GM12892 (cell line): Measurements from ENCODE around the gene RALB.
"Not testable (repeated sequence)": the region's sequence is repeated elsewhere in the genome, so short reads cannot be mapped to it uniquely, and the experiment has no call there.

Experiments used
- DNase-seq: peaks from one replicate; pipeline ENCODE4 v3.0.0; 2011; ENCODE audit not compliant: insufficient read length
- FAIRE-seq: peaks from 2 replicates; lab custom pipeline; 2011; peaks lifted over from hg19 to GRCh38; lab: Jason Lieb, UNC
- POLR2A ChIP-seq: IDR thresholded peaks from 2 replicates; pipeline ENCODE4 v1.6.1; 2011; ENCODE audit warnings: low read depth, low read length, control low read depth
- POLR2AphosphoS5 ChIP-seq: IDR thresholded peaks from 2 replicates; pipeline ENCODE4 v1.6.1; 2011; ENCODE audit warnings: low read depth, low read length, control low read depth
- TAF1 ChIP-seq: IDR thresholded peaks from 2 replicates; pipeline ENCODE4 v1.6.1; 2011; ENCODE audit warnings: low read depth, mild to moderate bottlenecking, control low read depth, low read length, borderline replicate concordance

RALB gene

DNA sequence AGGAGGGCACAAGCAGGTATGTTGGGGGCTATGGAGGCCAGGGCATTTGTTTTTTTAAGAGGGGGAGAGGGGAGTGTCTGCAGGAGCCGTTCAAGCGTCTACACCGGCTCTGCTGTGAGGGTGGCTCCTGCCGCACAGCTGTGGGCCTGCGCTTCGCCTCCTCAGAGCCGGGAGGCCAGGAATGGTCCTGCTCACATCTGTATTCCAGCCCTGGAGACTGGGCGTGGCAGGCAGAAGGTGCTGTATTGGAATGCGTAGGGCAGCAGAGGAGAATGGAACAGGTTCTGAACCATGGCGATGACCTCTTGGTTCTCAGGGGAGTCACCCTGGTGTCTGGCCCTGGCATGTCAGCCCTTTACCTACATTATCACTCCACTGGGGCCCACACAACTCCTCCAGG lies 66.5 kb downstream of the RALB start:
- FAIRE-seq (no peak), DNase-seq (no peak)
- no peak for TF ChIP-seq POLR2AphosphoS5
- no peak for TF ChIP-seq TAF1
- TF ChIP-seq POLR2A, result no peak

DNA sequence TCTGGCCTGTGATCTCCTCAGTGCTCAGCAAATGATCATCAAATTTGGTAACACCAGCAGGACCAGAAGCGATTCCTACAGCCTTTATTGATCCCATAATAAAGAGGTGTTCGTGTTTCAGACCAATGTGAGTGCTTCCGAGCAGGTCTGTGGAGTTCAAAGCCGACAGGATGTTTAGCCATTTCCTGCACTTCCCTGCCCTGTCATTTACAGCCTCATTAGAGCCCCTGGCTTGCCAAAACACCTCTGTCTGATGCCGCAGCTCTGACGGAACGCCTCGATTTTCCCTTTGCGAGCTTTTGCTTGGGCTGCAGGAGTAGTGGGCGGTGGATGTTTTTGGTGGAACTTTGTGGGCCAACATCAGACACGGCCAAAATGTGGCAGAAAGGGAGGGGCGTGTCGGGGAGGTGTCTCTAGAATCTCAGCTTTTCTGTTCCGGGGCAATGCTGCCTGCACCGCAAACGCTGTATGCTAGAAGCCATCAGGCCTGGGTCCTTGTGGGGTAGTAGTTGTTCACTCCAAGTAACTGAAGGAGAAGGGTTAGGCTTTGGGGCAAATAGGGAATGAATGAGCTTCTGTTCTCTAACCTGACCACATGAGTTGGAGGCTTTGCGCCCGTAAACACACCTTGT lies 67.2 kb downstream of the RALB start:
- FAIRE-seq (no peak), DNase-seq (no peak)
- TF ChIP-seq POLR2AphosphoS5 (no peak), TAF1 (no peak), POLR2A (no peak)

DNA sequence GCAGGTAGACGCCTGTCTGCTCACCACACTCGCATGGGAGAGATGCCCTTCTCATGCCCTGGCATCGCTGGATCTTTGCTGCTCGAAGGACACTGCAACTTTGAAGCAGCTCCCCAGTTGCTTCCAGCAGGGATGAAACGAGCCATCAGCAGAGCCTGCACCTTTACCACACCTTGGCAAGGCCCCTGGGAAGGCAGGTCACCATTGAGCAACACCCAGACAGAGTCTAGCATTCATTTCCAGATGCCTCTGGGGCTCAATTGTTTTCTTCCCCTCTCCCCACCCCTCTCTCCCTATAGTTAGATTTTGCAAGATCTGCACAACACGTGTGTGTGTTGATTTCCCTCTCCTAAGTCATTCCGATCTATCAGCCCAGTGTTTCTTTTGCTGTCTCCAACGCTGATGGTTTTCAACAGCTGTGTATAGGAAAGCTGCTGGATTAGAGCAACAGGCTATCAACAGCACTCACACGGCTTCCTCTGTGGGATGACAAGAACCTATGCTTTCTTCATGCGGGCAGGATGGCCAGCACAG lies 67.7 kb downstream of the RALB start:
- no peak for FAIRE-seq
- no peak for DNase-seq
- TF ChIP-seq POLR2A (no peak), POLR2AphosphoS5 (no peak), TAF1 (no peak)

DNA sequence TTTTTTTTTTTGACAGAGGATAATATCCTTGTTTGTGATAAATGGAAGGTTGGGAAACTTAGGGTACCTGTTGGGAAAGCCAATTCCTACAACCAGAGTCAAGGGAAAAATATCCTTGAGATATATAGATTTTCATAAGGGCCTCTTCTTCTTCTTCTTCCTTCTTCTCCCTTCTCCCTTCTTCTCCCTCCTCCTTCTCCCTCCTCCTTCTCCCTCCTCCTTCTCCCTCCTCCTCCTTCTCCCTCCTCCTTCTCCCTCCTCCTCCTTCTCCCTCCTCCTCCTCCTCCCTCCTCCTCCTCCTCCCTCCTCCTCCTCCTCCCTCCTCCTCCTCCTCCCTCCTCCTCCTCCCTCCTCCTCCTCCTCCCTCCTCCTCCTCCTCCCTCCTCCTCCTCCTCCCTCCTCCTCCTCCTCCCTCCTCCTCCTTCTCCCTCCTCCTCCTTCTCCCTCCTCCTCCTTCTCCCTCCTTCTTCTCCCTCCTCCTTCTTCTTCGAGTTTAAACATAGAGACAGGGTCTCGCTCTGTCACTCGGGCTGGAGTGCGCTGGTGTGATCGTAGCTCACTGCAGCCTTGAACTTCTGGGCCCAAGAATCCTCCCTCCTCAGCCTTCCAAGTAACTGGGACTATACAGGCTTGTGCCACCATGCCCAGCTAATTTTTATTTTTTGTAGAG lies 68.4 kb downstream of the RALB start:
- DNase-seq, FAIRE-seq: not testable (repeated sequence)

DNA sequence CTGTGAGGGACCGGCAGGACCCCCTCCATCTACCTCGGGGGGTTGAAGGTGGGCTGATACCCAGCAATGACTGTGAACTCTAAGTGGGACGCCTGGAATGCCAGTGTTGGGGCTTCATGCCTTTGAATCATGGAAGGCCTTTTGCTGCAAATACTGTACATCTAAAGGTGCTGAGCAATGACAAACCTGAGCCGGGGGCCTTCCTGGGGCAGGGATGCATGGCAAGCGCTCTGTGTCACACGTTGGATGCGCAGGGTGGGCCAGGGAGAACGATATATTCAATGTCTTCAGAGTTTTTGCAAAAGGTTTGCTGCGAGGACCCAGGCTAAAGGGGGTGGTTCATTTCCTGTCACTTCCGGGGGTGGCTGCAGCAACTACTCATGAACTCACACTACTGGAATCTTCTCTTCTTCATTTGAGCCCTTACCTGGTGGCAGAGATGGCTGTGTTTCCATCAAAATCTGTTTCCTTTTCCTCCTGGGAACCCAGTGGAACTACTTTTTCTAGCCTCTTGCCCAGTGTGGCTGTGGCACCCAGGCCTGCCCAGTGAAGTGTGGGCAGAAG lies 69.2 kb downstream of the RALB start:
- no peak for DNase-seq
- no peak for FAIRE-seq
- no peak for TF ChIP-seq POLR2AphosphoS5
- TF ChIP-seq TAF1, result no peak
- TF ChIP-seq POLR2A, result no peak

DNA sequence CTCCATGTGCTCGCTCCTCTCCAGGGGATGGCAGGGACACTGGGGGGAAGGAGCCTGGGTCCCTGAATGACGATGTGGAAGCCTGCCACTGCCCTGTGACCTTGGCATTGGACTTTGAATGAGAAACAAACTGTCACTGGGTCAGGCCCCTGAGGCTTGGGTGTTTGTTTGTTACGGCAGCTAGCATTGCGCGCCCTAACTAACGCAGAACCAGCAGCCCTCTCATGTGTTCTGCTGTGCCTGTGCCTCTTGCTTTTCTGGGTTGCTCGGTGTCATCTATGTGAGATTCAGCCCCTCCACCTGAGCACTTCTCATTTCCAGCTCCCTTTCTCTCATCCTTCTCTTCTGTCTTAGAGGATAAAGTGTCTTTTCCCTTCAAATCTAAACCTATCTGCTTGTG lies 69.7 kb downstream of the RALB start:
- no peak for TF ChIP-seq POLR2A
- TF ChIP-seq TAF1, result no peak
- no peak for TF ChIP-seq POLR2AphosphoS5
- FAIRE-seq (no peak), DNase-seq (no peak)

DNA sequence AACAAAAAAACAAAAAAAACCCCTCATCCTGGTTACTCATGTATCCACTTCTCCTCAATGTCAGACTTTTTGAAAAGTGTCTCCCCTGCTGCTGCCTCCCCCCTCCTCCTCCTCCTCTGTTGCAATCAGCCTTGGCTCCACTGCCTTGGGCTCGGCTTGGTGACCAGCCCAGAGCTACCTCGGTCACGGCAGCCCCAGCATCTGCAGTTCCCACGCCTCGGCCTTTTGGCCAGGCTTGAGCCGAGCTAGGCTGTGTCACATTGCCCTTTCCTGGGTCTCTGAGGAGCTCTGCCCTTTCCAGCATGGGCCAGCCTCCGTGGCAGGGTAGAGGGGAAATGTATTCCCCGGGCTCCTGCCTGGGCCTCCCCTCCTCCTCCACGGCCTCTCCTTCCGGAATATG lies 70.6 kb downstream of the RALB start:
- DNase-seq (no peak), FAIRE-seq (no peak)
- TF ChIP-seq TAF1 (no peak), POLR2A (no peak), POLR2AphosphoS5 (no peak)

DNA sequence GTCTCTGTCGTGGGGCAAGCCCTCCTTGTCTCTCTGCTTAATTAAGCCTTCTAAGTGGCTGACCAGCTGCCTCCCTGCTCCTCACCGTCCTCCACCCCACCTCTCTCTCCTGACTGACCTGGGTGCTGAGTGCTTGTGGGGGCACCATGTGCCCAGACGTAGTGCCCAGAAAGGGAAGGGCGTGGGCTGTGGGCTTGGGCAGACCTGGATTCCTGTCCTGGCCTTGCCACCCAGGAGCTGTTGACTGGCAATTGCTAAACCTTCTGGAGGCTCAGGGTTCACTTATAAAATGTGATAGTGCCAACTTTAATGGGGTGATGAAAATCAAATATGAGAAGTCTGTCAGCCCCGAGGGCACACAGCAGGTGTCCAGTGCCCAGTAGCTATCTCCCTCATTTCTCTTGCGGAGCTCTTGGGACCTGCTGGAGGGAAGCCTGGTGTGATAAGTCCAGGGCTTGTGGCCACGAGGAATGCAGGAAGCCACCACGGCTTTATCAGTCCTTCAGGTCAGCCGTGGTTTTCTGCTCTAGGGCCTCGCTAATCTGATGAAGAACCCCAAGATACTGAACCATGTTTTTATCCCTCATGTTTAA lies 71.3 kb downstream of the RALB start:
- DNase-seq (no peak), FAIRE-seq (no peak)
- TF ChIP-seq TAF1, result no peak

DNA sequence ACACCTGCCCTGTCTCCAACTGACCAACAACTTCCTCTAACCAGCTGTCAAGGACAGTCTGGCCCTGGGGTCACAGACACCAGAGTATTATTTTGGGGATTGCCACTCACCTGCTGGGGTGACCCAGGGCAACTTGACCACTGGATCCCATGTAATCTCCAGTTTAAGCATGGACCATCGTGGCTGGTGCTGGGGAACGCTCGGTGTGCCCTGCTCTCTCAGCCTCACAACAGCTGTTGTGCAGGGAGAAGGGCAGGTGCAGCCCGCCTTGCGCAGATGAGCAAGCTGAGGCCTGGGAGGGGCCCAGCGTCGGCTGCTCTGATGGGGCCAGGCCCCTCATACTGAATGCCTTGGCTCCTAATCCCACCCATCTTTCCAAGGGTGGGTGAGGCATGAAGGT lies 72.3 kb downstream of the RALB start:
- no peak for FAIRE-seq
- no peak for DNase-seq
- no peak for TF ChIP-seq POLR2A
- TF ChIP-seq POLR2AphosphoS5, result no peak
- no peak for TF ChIP-seq TAF1

DNA sequence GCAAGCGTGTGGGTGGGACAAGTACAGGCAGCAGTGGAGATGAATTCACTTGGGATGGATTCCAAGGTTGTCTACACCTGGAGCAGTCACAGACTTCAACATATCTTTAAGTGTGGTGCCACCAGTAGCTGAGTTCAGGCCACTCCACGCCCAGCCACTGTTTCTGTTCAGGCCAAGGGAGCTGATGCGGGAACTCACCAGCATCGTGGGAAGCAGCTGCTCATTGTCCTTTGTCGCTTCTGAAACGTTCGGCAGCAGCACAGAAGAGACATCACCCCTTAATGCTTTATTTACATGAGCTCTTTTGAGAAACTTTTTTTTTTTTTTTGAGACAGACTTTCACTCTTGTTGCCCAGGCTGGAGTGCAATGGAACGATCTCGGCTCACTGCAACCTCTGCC lies 73.4 kb downstream of the RALB start:
- TF ChIP-seq POLR2A (no peak), POLR2AphosphoS5 (no peak), TAF1 (no peak)
- FAIRE-seq, result no peak
- no peak for DNase-seq

DNA sequence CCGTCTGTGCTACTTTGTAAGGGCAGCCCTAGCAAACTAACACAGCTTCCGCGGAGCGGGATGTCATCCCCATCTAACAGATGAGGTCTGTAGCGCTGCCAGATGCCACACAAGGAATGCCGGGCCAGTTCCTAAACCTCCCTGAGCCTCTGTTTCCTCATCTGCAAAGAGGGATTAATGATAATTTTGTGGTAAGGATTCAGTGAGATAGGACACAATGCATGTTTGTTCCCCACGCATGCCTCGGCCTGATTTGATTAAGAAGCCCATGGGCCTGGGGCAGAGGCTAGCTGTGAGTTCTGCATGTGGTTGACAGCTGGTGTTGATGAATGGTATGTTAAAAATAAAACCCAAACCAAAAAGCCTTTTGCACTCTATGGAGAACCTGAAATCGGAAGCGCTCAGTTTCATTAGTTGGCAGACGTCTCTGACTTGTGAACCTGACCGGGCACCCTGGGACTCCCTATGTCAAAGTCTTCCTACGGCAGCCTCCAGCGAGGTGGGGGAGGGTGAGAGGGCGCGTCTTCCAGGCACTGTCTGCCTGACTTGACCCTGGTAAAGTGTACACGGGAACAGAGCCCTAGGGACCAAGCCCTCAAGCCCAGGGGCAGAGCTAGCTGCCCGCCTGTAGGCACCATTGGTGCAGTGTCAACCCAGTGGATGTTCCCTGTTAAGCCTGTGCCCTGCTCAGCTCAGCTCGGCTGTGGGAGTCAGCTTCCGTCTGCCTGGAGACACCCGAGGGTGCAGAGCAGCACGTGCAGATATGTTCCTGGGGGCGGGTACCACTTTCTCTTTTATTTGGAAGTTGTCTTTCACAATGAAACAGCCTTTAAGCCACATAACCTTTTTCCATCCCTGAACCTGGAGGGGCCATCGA lies 78.5 kb downstream of the RALB start:
- TF ChIP-seq TAF1, result no peak
- no peak for TF ChIP-seq POLR2AphosphoS5
- no peak for TF ChIP-seq POLR2A
- FAIRE-seq, result no peak

More for the DNA sequence above, 78.5 kb downstream of the RALB start:
- no peak for DNase-seq
